Measurements from ENCODE around the gene ATP5F1E.

DNA sequence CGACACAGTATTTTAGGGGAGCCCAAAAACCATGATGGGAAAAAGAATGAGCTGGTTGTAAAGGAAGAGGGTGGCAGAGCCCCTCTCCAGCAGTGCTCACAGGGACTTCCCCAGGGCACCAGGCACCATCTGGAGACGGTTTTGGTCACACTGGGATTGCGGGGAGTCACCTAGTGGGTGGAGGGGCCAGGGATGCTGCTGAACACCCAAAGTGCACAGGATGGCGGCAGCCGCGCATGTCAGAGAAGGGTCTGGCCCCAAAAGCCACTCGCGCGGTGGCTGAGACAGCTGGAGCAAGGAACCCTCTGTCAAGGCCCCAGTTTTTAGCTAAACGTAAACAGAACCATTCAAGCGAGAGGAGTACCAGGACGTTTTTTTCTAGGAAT lies 35.9 kb downstream of the ATP5F1E start:
- TF ChIP-seq CTCF (IDR thresholded peaks at IDR 0.05; ENCODE audit: low read depth, low read length), result peak; percentile 16; the same call in 1 of the 2 replicates
- TF ChIP-seq EZH2phosphoT487 (IDR thresholded peaks at IDR 0.05; ENCODE audit: low read depth), result no peak
